HG03354 (cell line): Measurements from ENCODE around the gene DST.

Experiments used
- ATAC-seq: cut with Tn5 transposase; IDR thresholded peaks from one replicate; pipeline ENCODE4 v1.9.1; 2021; ENCODE audit warnings: mild to moderate bottlenecking; ENCODE audit not compliant: unreplicated experiment, poor library complexity, severe bottlenecking

DST gene

GRCh38 chr6:56637640-56638039, 5.0 kb downstream of the DST start:
- no peak for ATAC-seq

GRCh38 chr6:56628105-56628504, 14.6 kb downstream of the DST start:
- no peak for ATAC-seq

DNA sequence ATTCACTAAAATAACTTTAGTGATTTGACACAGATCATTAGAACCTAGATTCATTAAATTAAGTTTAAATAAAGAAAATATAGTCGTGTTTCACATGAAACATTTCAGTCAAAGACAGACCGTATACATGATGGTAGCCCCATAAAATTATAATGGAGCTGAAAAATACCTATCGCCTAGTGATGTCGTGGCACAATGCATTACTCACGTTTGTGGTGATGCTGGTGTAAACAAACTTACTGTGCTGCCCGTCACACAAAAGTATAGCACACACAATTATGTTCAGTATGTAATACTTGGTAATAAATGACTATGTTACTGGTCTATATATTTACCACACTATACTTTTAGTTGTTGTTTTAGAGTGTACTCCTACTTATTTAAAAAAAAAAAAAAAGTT, 17.3 kb downstream of the DST start:
- no peak for ATAC-seq

DNA sequence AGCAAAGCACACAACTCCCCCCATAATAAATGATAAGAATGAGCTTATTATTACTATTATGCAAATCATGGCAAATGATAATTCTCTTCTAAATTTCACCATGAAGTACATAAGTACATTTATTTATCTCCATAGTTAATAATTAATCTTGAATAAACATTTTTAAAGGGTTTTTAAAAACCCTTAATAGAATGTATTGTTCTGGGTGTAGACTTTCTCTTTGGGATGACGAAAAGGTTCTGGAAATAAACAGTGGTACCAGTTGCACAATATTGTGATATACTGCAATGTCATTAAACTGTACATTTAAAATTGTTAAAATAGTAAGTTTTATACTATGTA, 18.0 kb downstream of the DST start:
- ATAC-seq: no peak

- ATAC-seq: no peak
Measured at GRCh38 chr6:56624046-56624727, 18.5 kb downstream of the DST start.

DNA sequence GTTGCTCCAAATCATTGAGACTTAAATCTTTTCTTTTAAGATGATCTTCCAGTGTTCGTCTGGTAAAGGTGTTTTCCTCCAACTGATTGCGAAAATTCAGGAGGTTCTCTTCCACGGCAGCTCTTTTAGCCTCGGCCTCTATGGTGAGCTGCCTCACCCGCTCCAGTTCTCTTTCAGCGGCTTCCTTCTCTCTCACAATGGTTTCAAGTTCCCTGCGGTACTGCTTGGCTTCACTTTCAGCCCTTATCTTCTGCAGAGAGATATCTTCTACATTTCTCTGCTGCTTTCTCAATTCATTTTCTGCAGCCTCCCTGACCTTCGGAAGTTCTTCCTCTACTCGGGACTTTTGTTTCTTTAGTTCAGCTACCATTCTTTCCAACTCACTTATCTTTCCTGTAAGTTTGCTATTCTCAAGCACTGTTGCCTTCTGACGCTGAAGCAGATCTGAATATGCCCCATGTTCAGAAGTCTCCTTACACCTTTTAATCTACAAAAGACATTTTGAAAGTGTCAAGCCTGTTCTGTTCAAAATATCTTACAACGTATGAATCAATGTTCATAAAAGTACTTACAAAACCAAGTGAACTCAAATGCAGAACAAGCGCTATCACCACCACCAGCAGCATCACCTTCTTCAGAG, 22.3 kb downstream of the DST start:
- no peak for ATAC-seq

DNA sequence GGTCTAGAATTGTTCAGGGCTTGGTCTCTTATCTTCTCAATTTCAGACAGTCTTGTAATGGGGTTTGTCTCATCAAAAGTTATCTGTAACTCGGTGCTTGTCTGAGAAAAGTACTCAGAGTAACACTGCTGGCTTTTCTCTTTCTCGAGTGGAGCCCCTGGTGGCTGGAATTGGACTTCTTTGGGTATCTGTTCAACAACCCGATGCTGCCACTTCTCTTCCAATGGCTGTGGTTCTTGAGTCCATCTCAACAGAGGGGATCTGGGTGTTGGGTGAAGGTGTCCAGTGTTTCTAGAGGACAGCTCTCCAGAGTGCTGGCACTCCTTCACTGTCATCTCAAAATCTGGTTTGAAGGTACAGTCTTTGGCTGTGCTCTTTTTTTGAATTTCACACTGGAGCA, 24.6 kb downstream of the DST start:
- ATAC-seq: no peak

DNA sequence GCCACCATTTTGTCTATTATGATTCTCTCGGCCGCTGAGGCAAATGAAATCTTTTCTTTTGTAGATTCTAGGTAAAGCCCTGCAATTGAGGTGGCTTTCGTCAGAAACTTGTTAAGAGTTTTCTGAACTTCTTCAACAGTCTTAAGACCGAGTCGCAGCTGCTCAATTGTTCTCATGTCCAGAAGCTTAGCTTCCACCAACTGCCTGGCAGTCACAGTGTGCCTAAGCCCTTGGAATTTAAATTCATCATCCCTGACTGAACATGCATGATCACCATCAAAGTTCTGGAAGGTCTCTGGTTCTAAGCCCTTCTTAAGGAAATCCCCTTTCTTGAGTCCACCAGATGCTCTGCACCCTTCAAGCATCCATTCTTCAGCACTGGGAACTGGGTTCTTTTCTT, 25.7 kb downstream of the DST start:
- ATAC-seq: no peak

DNA sequence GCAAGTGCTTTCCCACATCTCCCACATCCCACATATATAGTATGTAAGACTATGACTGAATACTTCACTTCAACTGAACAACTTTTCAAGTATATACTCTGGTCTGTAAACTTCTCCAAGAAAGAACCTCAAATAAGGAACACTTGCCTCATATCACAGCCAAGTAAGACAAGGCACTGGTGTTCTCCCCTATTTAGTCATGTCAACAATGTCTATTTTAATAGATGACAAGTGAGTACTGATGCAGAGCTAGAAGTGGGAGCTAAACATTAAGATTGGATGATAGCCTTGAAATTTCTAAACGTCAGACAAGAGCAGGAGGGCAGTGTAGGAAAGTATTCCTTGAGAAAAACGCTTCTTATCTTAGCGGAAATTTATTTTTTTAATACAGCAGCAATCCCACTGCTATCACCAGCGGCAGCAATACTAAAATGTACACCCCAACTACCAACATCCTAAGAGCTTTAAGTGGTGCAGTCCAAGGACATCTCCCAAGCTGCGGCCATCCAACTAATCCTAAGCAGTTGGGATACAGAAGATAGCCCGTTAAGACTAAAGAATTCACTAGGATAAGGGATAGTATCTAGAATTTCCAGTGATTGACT, 29.3 kb downstream of the DST start:
- no peak for ATAC-seq

GRCh38 chr6:56608332-56608731, 34.4 kb downstream of the DST start:
- no peak for ATAC-seq

- no peak for ATAC-seq
Measured at GRCh38 chr6:56607111-56607752, 35.5 kb downstream of the DST start.

- ATAC-seq: no peak
Measured at GRCh38 chr6:56605435-56605834, 37.3 kb downstream of the DST start.

GRCh38 chr6:56604186-56604585, 38.5 kb downstream of the DST start:
- ATAC-seq: no peak

DNA sequence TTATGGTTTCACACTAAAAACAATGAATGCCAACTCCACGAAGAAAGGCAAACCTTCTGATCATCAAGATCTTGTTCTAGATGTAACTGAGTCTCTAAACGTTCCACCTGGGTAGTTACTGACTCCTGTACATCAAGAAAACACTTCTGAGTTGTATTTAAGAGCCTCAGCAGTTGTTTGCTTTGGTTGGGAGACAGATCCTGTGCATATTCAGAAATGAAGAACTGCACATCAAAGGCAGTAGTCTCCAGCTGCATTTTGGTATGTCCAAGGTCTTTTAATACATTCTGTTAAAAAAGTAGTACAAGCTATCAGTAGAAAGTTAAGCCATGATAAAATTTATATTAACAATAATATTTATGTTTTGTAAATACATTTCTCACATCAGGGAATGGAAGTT, 41.3 kb downstream of the DST start:
- no peak for ATAC-seq

DNA sequence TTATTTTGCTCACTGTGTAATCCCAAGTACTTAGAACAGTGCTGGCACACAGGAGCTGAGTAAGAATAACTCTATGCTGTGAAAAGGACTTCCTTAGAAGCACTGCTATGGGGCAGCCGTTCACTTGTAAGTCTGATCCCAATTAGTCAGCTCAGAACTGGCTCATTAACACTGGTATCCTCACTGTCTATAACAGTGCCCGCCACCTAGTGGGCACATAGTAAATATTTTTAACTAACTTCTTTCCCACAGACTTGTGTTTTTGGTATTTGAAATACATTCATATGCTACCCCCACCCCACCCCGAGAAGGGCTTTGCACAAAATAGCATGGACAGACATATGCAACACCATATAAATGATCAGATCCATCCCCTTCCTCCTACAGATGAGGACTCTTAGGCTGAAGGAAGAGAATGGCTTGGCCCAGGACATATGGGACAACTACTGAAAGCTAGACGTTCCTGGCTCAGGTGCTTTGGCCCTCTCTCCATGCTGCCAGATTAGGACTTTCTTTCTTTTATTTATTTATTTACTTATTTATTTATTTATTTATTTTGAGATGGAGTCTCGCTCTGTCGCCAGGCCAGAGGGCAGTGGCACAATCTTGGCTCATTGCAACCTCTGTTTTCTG, 47.1 kb downstream of the DST start:
- ATAC-seq: peak; percentile 40

- ATAC-seq: no peak
Measured at GRCh38 chr6:56594699-56595098, 48.0 kb downstream of the DST start.

DNA sequence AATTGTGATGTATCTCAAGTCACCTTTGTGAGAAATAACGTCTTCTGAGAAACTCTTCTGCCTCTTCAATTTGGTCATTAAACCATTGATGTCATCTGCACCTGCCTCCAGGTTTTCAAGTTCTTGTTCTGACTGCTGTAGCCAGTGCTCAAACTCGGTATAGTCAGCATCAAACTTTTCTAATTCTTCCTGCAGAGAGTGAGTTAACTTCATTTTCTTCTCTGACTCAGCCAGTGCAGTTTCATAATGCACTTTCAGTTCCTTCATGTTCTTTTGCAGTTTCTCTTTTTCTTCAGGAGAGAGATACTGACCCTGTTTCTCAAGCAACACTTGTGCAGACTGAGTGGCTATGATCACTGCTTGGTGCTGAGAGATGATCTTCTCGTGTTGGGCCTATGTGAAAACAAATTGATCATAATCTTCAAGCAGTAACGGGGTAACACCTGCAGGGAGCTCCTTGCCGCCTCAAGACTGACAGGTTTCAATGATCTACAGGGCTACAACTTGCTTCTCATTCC, 48.8 kb downstream of the DST start:
- ATAC-seq: peak; percentile 93

DNA sequence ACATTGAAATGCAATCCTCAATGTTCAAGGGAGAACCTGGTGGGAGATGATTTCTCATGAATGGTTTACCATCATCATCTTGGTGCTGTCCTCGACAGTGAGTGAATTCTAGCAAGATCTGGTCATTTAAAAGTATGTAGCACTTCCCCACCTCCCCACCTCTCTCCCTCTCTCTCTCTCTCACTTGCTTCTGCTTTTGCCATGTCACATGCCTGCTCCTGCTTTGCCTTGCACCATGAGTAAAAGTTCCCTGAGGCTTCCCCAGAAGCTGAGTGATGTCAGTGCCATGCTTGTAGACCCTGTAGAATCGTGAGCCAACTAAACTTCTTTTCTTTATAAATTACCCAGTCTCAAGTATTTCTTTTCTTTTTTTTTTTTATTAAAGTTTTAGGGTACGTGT, 60.5 kb downstream of the DST start:
- no peak for ATAC-seq

- no peak for ATAC-seq
Measured at GRCh38 chr6:56581296-56581925, 61.3 kb downstream of the DST start.

GRCh38 chr6:56580271-56580670, 62.4 kb downstream of the DST start:
- no peak for ATAC-seq
